Mononuclear cell (primary cell): Measurements from ENCODE around the gene FAM53B. TPM values are rescaled to one million over a fixed set of nuclear protein-coding genes. Genes with fewer than 3 reads are reported as not detected.

Experiments
- H3K27me3 ChIP-seq: 2 replicates; pipeline ENCODE4 v1.6.0; 2011; ENCODE audit warnings: low read length, control low read depth; ENCODE audit not compliant: insufficient read depth
- H3K4me1 ChIP-seq: 2 replicates; pipeline ENCODE4 v1.5.1; 2011; ENCODE audit warnings: mild to moderate bottlenecking, low read length, control low read depth; ENCODE audit not compliant: insufficient read depth
- H3K4me3 ChIP-seq: 2 replicates; pipeline ENCODE4 v1.5.1; 2011; ENCODE audit warnings: mild to moderate bottlenecking, low read length, moderate library complexity
- H3K9me3 ChIP-seq: 2 replicates; pipeline ENCODE4 v1.5.1; 2011; ENCODE audit warnings: low read depth, mild to moderate bottlenecking, control low read depth, low read length
- total RNA-seq: library from RNA; depleted of rRNA; stranded (reverse); fragments of >200 nt; gene quantifications from one replicate; pipeline ENCODE4 v1.2.3, GENCODE V29; 2012

Gene FAM53B
- total RNA-seq, 1 donor: 88.5 TPM

DNA sequence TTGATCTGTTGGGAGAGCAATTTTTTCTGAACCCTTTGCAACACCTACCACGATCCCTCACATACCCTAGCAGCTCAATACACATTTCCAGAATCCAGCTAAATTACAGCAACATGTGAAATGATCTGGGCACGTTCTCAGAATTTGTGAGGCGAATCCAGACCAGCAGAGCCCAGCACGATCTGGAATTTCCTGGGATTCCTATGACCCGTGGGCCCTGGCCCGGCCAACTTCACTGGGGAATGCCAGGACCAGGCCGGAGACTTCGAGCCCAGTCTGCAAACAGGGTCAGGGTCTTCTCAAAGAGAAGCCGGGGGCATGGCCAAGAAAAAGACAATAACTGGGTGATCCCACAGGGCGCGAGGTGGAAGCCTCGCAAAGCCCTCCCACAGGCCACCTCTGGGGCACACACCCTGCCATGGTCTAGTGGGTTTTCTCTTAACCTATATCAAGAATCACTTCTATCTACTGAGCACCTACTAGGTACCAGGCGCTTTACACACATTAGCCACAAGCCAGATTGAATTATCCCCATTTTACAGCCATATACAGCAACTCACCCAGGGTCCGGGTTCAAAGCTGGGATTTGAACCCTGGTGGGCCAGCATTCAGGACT lies 33.8 kb downstream of the FAM53B start:
- no peak overlapping the region for H3K4me3 ChIP-seq
- no peaks in the 10 kb centered on the region for H3K27me3 ChIP-seq
- peaks cover 94% of the 10 kb centered on the region for H3K4me1 ChIP-seq
- H3K9me3 ChIP-seq: no peaks in the 10 kb centered on the region

DNA sequence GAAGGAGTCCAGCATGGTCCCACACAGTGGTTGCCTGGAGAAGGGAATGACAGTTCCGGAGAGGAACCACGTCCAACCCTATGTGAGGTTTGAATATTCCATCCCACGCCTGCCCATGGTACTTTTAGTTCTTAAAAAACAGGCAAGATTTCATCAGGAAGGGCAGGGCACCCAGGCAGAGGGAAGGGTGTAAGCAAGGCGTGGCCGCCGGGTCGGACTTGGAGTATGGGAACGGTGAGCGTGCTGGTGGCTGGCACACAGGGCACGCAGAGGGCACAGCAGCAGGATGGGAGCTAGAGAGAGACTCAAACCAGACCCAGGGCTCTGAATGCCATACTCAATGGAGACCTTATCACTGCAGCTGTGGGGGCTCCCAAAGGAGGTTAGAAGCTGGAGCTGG lies 34.3 kb downstream of the FAM53B start:
- Histone ChIP-seq H3K9me3 (no peaks in the 10 kb centered on the region), H3K27me3 (no peaks in the 10 kb centered on the region), H3K4me3 (no peak overlapping the region)

DNA sequence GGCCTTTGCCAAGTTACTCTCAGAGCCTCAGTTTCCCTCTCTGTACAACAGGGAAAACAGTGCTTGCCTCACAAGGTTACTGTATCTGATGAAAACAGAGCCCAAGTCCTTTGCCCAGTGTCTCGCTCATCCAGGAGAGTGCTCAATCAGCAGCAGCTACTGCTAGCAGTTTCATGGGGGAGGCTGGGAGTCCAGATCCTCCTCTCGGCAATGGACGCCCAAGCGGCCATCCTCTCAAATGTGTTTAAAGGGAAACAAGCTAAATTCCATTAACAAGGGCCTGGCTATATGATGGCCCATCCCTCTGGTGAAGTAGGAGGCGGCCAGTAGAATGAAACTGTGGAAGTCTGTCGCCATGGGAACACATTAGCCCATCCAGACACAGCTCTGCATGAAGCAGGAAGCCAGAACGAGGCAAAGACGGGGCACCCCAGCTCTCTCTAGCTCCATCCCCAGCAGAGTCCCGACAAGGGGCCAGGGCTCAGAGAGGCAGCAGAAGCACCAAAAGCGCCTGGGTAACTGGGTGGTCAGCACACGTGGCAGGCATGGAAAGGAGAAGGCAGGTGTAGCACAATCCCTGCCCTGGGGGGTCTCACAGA lies 35.2 kb downstream of the FAM53B start:
- H3K4me1 ChIP-seq: peaks cover 95% of the 10 kb centered on the region
- H3K27me3 ChIP-seq: no peaks in the 10 kb centered on the region
- H3K9me3 ChIP-seq: no peaks in the 10 kb centered on the region
- no peak overlapping the region for H3K4me3 ChIP-seq

More for the DNA sequence above, 34.3 kb downstream of the FAM53B start:
- H3K4me1 ChIP-seq: peaks cover 94% of the 10 kb centered on the region

DNA sequence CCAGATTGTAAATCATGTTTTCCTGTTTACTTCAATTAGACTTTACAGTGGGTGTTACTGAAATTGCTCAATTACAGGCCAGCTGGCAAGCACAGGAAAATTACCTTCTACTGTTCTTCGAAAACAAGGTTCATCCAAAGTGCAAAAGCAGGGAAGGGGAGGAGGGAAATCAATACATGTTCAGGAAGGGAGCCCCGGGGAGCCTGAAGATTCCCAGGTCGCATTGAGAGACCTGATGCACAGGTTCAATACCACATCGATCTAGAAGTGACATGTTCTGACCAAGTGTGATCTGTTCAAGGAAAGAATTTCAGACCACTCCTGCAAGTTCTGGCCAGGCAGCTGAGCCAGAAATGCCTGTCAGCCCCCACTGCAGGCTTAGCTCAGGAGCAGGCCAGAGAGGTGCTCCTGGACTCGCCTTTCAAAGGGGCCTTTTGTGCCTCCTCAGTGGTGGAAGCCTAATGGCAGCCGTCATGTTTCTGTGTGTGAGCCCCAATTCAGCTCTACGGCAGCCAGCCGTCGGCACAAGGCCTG lies 35.9 kb downstream of the FAM53B start:
- Histone ChIP-seq H3K4me3 (no peak overlapping the region), H3K27me3 (no peaks in the 10 kb centered on the region), H3K9me3 (no peaks in the 10 kb centered on the region), H3K4me1 (peaks cover 95% of the 10 kb centered on the region)

DNA sequence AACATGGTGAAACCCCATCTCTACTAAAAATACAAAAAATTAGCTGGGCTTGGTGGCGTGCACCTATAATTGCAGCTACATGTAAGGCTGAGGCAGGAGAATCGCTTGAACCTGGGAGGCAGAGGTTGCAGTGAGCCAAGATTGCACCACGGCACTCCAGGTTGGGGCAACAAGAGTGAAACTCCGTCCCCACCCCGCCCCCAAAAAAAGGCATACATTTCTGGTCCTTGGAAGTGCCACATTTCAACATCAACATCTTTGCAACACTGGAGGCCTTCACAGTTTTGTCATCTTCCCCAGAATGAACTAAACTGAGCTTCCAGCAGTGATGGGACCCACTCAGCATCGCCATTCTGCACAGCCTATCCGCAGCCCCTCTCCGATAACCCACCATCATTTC lies 36.6 kb downstream of the FAM53B start:
- no peaks in the 10 kb centered on the region for H3K27me3 ChIP-seq
- peaks cover 95% of the 10 kb centered on the region for H3K4me1 ChIP-seq
- no peak overlapping the region for H3K4me3 ChIP-seq
- no peaks in the 10 kb centered on the region for H3K9me3 ChIP-seq

DNA sequence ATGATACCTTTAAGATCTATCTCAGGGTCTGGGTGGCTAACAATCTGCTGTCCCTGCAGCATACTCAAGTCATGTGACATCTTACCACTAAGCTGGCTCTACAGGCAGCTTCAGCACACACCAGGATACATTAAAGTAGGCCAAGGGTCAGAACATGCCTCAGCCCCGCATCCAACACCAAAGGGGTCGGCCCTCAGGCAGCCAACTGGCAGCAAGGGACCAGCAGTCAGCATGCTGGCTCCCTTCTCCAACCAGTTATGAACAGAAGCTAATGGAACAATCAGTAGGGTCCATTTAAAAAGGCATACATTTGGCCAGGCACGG lies 37.1 kb downstream of the FAM53B start:
- H3K4me3 ChIP-seq: no peak overlapping the region
- no peaks in the 10 kb centered on the region for H3K9me3 ChIP-seq
- H3K27me3 ChIP-seq: no peaks in the 10 kb centered on the region
- peaks cover 98% of the 10 kb centered on the region for H3K4me1 ChIP-seq

DNA sequence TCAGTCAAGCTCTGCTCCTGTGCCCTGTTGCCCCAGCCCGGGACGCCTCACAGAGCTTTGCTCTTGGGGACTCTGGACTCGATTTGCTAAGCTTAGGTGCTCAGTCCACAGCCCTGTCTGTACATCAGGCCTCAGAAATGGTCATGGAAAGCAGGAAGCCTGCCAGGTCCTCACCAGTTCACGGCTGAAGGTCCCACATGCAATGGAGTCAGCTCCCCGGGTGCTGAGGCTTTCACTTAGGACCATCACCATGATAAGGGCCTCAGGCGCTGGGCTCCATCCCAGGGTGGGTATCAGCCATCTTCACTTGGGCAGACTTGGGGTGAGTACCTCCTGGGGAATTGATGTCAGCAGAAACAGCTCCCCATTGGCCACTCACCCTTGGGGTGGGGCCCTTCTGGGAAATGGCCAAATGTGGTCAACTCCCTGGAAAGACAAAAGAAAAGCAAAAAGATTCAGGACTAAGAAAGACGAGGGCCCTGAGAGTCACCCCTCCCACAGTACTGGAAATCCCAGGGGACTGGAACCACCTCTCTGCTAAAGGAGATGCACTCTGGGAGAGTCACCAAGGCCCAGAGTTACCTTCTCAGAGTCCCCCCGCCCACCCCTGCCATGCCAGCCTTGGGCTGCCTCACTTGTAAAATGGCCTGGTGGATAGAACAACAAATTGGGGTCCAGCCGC lies 37.6 kb downstream of the FAM53B start:
- peaks cover 98% of the 10 kb centered on the region for H3K4me1 ChIP-seq
- H3K9me3 ChIP-seq: no peaks in the 10 kb centered on the region
- no peak overlapping the region for H3K4me3 ChIP-seq
- no peaks in the 10 kb centered on the region for H3K27me3 ChIP-seq

DNA sequence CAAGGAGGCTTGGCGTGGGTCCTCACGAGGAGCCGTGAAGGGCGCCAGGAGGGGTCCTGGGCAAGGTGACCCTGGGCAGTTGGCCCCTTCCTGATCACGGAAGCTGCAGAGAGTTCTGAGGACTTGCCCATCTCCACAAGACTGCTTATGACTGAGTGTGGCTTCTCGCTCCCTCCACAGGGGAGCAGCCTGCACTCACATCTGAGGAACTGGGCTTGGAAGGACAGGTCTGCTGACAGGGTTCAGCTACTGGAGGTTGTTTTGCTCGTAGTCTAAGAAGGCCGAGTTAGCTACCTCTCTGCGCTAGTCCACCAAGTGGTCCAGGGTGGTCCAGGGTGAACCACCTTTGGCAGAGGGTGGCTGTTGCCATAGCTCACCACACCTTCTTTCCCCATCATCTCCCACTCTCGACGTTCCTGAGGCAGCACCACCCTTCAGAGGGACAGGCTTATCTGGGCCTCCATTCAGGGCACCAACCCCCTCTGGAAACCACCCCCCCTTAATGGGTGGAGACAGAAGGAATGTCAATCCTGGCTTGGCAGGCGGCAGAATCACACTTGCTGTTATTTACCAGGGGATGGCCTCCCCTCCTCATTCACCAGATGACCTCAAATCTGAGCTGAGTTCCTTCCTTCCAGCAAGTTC lies 38.2 kb downstream of the FAM53B start:
- Histone ChIP-seq H3K4me1 (peaks cover 100% of the 10 kb centered on the region), H3K9me3 (no peaks in the 10 kb centered on the region), H3K4me3 (no peak overlapping the region), H3K27me3 (no peaks in the 10 kb centered on the region)

DNA sequence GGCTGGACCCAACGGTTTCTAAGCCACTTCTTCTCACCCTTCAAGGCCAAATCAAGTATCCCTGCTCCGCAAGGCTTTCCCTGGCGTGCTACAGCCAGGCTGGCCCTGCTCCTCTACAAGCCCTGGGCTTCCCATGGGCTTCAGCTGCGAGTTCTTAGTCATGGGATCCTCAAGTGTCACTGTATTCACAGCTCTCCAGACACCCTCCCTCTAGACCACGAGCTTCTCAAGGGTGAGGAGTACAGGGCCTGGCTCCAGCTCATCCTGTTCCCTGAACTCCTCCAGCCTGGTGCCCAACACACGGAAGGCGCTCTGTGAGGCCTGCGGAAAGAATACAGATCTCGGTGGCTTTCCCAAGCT lies 38.8 kb downstream of the FAM53B start:
- H3K27me3 ChIP-seq: no peaks in the 10 kb centered on the region
- H3K9me3 ChIP-seq: no peaks in the 10 kb centered on the region
- no peak overlapping the region for H3K4me3 ChIP-seq
- H3K4me1 ChIP-seq: peaks cover 100% of the 10 kb centered on the region

DNA sequence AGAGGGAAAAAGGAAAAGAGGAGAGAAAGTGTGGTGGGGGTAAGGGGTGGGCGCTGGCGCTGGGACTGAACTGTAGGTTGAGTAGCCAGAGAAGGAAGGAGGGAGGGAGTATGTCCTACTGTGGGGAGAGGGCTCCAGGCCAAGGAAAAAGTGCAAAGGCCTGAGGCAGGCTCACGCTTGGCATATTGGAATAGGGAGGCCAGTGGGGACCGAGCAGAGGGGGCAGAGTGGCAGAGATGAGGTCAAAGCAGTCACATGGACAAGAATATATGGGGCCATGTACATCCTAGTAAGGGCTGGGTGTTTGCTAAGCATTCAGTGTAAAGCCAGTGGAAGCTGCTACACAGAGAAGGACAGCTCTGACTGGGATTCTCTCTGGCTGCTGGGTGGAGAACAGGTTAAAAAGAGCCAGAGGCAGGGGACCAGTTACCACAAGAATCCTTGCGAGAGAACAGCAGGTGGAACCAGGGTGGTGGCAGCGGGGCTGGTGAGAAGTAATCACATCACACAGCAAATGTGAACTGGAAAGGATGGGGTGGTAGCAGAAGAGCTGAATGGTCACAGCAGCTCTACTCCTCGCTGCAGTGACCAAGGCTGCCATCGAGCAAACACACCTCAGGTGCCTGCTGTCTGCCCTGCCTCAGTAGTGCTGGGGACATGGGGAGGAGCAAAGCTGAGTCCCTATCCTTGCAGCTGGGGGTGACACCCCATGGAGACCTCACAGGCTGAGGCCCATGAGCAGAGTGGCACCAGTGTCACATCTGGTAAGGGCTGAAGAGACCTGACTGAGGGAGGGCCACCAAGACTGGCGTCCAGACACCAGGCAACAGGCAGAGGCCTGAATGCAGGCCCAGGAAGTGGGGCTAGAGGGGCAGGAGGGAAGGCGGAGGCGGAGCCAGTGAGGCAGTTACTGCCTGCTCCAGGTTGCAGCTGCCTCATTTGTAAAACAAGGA lies 39.5 kb downstream of the FAM53B start:
- no peaks in the 10 kb centered on the region for H3K27me3 ChIP-seq
- H3K4me3 ChIP-seq: no peak overlapping the region
- peaks cover 100% of the 10 kb centered on the region for H3K4me1 ChIP-seq
- H3K9me3 ChIP-seq: no peaks in the 10 kb centered on the region

DNA sequence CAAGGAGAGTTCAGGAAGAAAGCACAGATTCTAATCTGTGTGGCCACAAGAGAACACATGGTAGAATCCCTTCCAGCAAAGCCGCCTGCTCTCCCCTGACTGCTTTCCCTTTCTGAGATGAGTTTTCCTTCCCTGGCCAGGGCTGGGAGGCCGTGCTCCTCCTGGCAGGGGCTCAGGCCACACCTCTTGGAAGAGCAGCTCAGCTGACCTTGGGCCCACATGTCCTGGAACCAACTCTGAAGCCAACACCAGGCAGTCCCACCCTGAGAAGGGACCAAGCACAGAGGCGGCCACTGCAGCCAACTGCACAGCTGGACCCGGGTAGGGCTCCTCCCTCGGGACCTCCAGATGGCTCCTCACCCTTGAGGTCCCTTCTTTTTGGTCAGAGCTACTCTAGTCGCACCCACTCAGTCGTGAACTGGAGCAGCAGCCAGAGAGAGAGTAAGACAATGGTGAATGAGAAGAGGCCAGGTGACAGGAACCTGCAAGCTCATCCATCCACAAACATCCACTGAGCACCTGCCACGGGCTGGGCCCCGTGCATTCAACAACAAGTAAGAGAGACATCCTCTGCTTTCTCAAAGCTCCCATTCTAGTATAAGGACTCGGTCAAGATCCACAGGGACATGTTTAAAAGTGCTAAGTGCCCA lies 40.3 kb downstream of the FAM53B start:
- peaks cover 100% of the 10 kb centered on the region for H3K4me1 ChIP-seq
- no peak overlapping the region for H3K4me3 ChIP-seq
- H3K27me3 ChIP-seq: no peaks in the 10 kb centered on the region
- H3K9me3 ChIP-seq: no peaks in the 10 kb centered on the region

DNA sequence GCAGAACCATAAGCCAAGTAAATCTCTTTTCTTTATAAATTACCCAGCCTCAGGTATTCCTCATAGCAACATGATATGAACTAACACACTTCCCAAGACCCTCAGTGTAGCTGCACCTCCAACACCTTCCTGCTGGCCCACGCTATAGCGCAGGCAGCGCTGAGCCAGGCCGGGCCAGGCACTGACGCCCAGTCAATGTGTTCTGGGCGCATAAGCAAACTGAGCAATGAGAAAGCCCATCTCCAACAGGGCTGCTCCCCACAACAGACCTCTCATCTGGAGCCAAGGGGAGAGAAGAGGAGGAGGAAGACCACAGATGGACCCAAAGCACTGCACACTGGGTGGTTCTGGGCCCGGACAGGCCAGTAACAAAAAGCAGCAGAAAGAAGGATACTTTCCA lies 40.8 kb downstream of the FAM53B start:
- Histone ChIP-seq H3K9me3 (no peaks in the 10 kb centered on the region), H3K4me3 (no peak overlapping the region)

DNA sequence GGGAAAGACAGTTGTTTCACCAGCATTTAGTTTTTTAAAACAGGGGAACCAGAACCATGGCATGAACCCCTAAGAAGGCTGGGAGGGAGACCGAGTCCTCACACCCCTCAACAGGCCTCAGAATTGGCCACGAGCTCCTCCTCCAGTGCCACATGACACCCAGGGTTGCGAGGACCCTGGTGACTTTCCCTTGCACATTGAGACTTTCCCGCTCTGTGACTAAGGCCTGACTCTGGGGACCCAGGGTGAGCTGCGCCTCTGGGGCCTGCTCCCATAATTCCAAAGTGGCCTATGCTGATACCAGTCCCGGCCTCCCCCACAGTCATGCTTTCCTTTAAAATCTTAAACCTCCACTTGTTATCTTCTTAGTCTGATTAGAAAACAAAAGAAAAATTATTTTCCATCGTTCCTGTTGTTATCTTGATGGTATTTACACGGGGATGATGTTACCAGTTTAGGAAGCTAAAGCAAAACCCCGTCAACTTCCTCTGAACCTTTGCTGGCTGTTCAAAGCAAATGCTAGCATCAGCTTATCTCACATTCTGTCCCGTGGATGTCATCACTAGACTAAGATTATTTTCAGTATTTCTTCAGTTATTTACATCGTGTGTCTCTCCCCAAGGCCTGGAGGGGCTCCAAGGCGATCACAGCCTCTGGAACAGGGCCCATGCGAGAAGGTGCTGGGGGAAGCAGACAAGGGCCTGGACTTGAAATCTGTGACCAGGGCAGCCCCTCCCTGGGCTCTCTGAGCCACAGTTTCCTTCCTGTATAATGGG lies 42.1 kb downstream of the FAM53B start:
- Histone ChIP-seq H3K9me3 (no peaks in the 10 kb centered on the region), H3K4me3 (no peak overlapping the region), H3K27me3 (no peaks in the 10 kb centered on the region), H3K4me1 (peaks cover 100% of the 10 kb centered on the region)

More for the DNA sequence above, 40.8 kb downstream of the FAM53B start:
- peaks cover 100% of the 10 kb centered on the region for H3K4me1 ChIP-seq
- H3K27me3 ChIP-seq: no peaks in the 10 kb centered on the region
